ENCODE results near the gene GYPB.
"Not testable (repeated sequence)": the region's sequence is repeated elsewhere in the genome, so short reads cannot be mapped to it uniquely, and the experiment has no call there.

- TF ChIP-seq SETDB1 (IDR thresholded peaks at IDR 0.05; ENCODE audit: insufficient read length, low read length); ZNF558 (tag by site-specific recombination; IDR thresholded peaks at IDR 0.05); ZNF274 (IDR thresholded peaks at IDR 0.05; ENCODE audit: low read length); ZNF274 (tag by site-specific recombination; IDR thresholded peaks at IDR 0.05; ENCODE audit: borderline replicate concordance): not testable (repeated sequence)
Observed at GRCh38 chr4:143990717-143991116, 28.5 kb downstream of the GYPB start.
